Glutamatergic neuron (in vitro differentiated cells): Measurements from ENCODE around the gene UNC5B. TPM values are rescaled to one million over a fixed set of nuclear protein-coding genes. Genes with fewer than 3 reads are reported as not detected.

Experiments
- DNase-seq: peaks from one replicate; pipeline ENCODE4 v3.0.0; 2022
- H3K27ac Mint-ChIP-seq: one replicate; pipeline ENCODE4 v1.8.0; 2020; ENCODE audit warnings: mild to moderate bottlenecking, mixed read lengths, inconsistent platforms; ENCODE audit not compliant: unreplicated experiment
- H3K27me3 Mint-ChIP-seq: one replicate; pipeline ENCODE4 v1.8.0; 2020; ENCODE audit warnings: mild to moderate bottlenecking, moderate library complexity, mixed read lengths, inconsistent platforms; ENCODE audit not compliant: unreplicated experiment
- H3K36me3 Mint-ChIP-seq: one replicate; pipeline ENCODE4 v1.8.0; 2020; ENCODE audit warnings: mild to moderate bottlenecking, mixed read lengths, inconsistent platforms; ENCODE audit not compliant: unreplicated experiment
- H3K4me1 Mint-ChIP-seq: one replicate; pipeline ENCODE4 v1.8.0; 2020; ENCODE audit warnings: mild to moderate bottlenecking, low read depth, mixed read lengths, inconsistent platforms; ENCODE audit not compliant: unreplicated experiment
- H3K4me3 Mint-ChIP-seq: one replicate; pipeline ENCODE4 v1.8.0; 2020; ENCODE audit warnings: mild to moderate bottlenecking, mixed read lengths, inconsistent platforms; ENCODE audit not compliant: unreplicated experiment
- H3K9me3 Mint-ChIP-seq: one replicate; pipeline ENCODE4 v1.8.0; 2020; ENCODE audit warnings: mild to moderate bottlenecking, moderate library complexity, mixed read lengths, inconsistent platforms; ENCODE audit not compliant: unreplicated experiment
- total RNA-seq: library from RNA; stranded (reverse); fragmentation: NEBNext Ultra II Directional; extraction: Animal tissue kit (Norgen Biotek cat#: 25700); gene quantifications from one replicate; pipeline ENCODE4 v1.2.1, GENCODE V29; 2021; ENCODE audit not compliant: unreplicated experiment
- TF ChIP-seq, protein P1 (sequence below): fragments of 200-600 bp; sonication (generic); IDR thresholded peaks from one replicate; pipeline ENCODE4 v1.5.0; 2021; ENCODE audit not compliant: partially characterized antibody, unreplicated experiment

The UNC5B gene
- total RNA-seq, 1 donor from 2014 or later: 22.6 TPM

DNA sequence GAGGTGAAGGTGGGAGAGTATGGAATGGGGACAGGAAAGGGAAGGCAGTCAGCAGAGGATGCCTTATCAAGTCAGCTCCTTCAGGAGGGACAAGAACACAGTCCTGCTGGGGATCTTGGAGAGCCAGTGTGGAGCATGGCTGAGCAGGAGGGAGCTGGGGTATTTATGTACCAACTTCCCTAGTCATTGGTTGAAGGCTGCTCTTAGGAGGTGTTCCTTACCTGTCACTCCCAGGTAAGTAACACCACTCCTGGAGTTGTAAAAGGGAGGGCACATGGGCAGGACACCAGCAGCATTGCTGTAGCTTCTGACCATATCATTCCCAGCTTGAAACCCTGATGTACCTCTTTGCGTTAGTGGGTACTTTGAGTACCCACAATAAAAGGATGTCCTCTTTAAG lies 136.5 kb downstream of the UNC5B start:
- H3K4me3 Mint-ChIP-seq: no peak overlapping the region
- no peak overlapping the region for H3K27ac Mint-ChIP-seq
- DNase-seq: no peak
- TF ChIP-seq, protein P1, sequence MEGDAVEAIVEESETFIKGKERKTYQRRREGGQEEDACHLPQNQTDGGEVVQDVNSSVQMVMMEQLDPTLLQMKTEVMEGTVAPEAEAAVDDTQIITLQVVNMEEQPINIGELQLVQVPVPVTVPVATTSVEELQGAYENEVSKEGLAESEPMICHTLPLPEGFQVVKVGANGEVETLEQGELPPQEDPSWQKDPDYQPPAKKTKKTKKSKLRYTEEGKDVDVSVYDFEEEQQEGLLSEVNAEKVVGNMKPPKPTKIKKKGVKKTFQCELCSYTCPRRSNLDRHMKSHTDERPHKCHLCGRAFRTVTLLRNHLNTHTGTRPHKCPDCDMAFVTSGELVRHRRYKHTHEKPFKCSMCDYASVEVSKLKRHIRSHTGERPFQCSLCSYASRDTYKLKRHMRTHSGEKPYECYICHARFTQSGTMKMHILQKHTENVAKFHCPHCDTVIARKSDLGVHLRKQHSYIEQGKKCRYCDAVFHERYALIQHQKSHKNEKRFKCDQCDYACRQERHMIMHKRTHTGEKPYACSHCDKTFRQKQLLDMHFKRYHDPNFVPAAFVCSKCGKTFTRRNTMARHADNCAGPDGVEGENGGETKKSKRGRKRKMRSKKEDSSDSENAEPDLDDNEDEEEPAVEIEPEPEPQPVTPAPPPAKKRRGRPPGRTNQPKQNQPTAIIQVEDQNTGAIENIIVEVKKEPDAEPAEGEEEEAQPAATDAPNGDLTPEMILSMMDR: no peak
- peaks cover 4% of the 10 kb centered on the region for H3K27me3 Mint-ChIP-seq
- H3K4me1 Mint-ChIP-seq: peaks cover 26% of the 10 kb centered on the region
- no peaks in the 10 kb centered on the region for H3K36me3 Mint-ChIP-seq
- H3K9me3 Mint-ChIP-seq: no peaks in the 10 kb centered on the region

DNA sequence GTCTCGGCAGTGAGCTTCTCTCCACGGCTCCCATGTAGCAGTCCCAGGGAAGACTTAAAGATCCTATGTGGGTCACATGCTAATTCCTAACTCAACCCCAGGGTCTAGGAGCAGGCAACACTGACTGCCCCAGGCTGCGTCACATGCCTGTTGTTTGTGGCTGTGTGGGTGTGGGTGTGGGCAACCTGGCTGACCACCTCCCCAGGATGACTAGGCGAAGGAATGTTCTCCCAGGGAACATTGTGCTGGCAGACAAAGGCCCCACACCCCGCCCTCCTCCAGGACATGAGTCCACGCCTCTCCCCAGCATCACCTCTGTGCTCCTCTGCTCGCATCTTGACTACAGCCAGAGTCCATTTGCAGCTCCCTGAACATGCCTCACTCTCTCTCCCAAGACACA lies 137.0 kb downstream of the UNC5B start:
- no peak overlapping the region for H3K27ac Mint-ChIP-seq
- H3K4me3 Mint-ChIP-seq: no peak overlapping the region
- TF ChIP-seq, protein P1: no peak
- no peaks in the 10 kb centered on the region for H3K36me3 Mint-ChIP-seq
- no peaks in the 10 kb centered on the region for H3K9me3 Mint-ChIP-seq
- H3K4me1 Mint-ChIP-seq: peaks cover 24% of the 10 kb centered on the region
- DNase-seq: no peak
- peaks cover 4% of the 10 kb centered on the region for H3K27me3 Mint-ChIP-seq

DNA sequence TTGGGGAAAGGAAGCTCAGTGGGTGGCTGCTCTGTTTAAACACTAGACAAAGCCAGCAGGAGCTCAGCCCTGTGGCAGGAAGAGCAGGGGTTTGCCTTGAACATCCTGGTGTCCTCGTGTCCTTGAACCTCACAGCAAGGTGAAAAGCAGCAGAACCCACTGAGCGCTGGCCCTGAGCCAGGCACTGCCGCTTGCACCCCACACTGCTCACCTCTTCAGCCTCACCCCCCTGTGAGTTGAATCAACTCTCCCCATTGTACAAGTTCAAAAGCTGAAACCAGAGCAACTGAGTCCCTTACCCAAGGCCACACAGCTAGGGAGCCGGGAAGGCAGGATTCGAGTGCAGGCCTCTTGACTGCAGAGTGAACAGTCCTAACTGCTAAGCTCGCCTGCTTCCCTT lies 138.7 kb downstream of the UNC5B start:
- Mint-ChIP-seq H3K4me3 (no peak overlapping the region), H3K27ac (no peak overlapping the region)

DNA sequence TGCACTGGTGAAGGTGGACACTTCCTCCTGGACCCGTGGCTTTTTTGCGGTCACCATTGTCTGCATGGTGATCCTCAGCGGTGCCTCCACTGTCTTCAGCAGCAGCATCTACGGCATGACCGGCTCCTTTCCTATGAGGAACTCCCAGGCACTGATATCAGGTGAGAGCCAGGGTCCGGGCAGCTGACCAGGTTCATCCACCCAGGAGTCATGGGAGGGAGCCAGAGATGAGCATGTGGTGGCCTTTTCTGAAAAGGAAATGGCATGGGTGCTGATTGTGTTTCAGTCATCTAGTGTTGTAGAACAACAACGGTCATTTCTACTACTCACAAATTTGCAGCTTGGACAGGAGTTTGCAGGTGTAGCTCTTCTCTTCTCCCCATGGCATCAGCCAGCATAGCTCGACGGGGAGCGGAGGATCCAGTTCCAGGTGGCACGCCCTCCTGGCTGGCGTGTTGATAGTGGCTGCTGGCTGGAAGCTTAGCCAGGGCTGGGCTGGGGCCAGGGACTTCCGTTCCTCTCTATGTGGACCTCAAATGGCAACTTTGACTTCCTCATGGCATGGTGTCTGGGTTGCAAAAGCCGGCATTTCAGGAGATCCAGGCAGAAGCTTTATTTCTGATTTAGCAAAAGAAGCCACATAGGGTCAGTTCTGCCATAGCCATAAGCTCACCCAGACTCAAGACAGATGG lies 139.4 kb downstream of the UNC5B start:
- TF ChIP-seq, protein P1: no peak
- H3K27me3 Mint-ChIP-seq: peaks cover 6% of the 10 kb centered on the region
- H3K4me3 Mint-ChIP-seq: no peak overlapping the region
- no peak for DNase-seq
- no peaks in the 10 kb centered on the region for H3K9me3 Mint-ChIP-seq
- H3K36me3 Mint-ChIP-seq: no peaks in the 10 kb centered on the region
- H3K4me1 Mint-ChIP-seq: peaks cover 8% of the 10 kb centered on the region
- no peak overlapping the region for H3K27ac Mint-ChIP-seq

More for the DNA sequence above, 138.7 kb downstream of the UNC5B start:
- no peaks in the 10 kb centered on the region for H3K9me3 Mint-ChIP-seq
- H3K36me3 Mint-ChIP-seq: no peaks in the 10 kb centered on the region
- no peak for DNase-seq
- H3K27me3 Mint-ChIP-seq: peaks cover 6% of the 10 kb centered on the region
- H3K4me1 Mint-ChIP-seq: peaks cover 11% of the 10 kb centered on the region
- TF ChIP-seq, protein P1: no peak

Other genes starting within 250 kb of the UNC5B start
- 7.8 TPM for gene SLC29A3, start 106.7 kb downstream of the UNC5B start, total RNA-seq
- 2.0 TPM for gene CDH23, start 184.3 kb downstream of the UNC5B start, total RNA-seq